A673 (cell line): ENCODE results near the gene C4orf54. TPM values are rescaled to one million over a fixed set of nuclear protein-coding genes. Genes with fewer than 3 reads are reported as not detected.

ENCODE experiments used
- BruUV-seq: library from RNA; stranded (reverse); fragments of 400-500 nt; replicated peaks from 2 replicates; lab custom pipeline; 2021; lab: Mats Ljungman, UMichigan
- CTCF ChIA-PET: fragments of 300-600 bp; sonication (Branson Sonifier 250); formaldehyde crosslinking; loops from one replicate; lab custom pipeline; 2022; ENCODE audit warnings: antibody characterized with exemption; lab: Charles Lee
- POLR2A ChIA-PET: fragments of 300-600 bp; sonication (Branson Sonifier 250); formaldehyde crosslinking; loops from one replicate; lab custom pipeline; 2022; ENCODE audit warnings: antibody characterized with exemption; ENCODE audit not compliant: low non-redundant PET; lab: Charles Lee
- DNase-seq: peaks from one replicate; pipeline ENCODE4 v3.0.0-alpha.2; 2015; ENCODE audit warnings: low spot score
- H3K27ac ChIP-seq: fragments of 200-600 bp; sonication (generic); 2 replicates; pipeline ENCODE4 v1.5.1; 2016; ENCODE audit warnings: mixed run types, low read depth, mild to moderate bottlenecking, mixed read lengths, antibody characterized with exemption, low read length; ENCODE audit not compliant: poor library complexity, severe bottlenecking
- H3K27me3 ChIP-seq: fragments of 200-600 bp; sonication (generic); replicated peaks from 2 replicates; pipeline ENCODE4 v1.6.1; 2017; ENCODE audit warnings: mixed run types, low read depth, mild to moderate bottlenecking, mixed read lengths, antibody characterized with exemption, low read length; ENCODE audit not compliant: insufficient read depth, poor library complexity
- H3K36me3 ChIP-seq: fragments of 200-600 bp; sonication (generic); 2 replicates; pipeline ENCODE4 v1.6.1; 2016; ENCODE audit warnings: mixed run types, mild to moderate bottlenecking, mixed read lengths, antibody characterized with exemption, low read length; ENCODE audit not compliant: insufficient read depth, poor library complexity, severe bottlenecking
- H3K4me1 ChIP-seq: fragments of 200-600 bp; sonication (generic); 2 replicates; pipeline ENCODE4 v1.6.1; 2017; ENCODE audit warnings: mixed run types, mild to moderate bottlenecking, mixed read lengths, antibody characterized with exemption, low read length; ENCODE audit not compliant: insufficient read depth, poor library complexity, severe bottlenecking
- H3K4me3 ChIP-seq: fragments of 200-600 bp; sonication (generic); 2 replicates; pipeline ENCODE4 v1.5.1; 2016; ENCODE audit warnings: low read depth, mixed run types, mild to moderate bottlenecking, mixed read lengths, low read length; ENCODE audit not compliant: poor library complexity, severe bottlenecking
- H3K9me3 ChIP-seq: fragments of 200-600 bp; sonication (generic); 2 replicates; pipeline ENCODE4 v1.6.1; 2016; ENCODE audit warnings: mixed run types, low read depth, mild to moderate bottlenecking, mixed read lengths, antibody characterized with exemption, low read length; ENCODE audit not compliant: poor library complexity, severe bottlenecking
- EZH2 ChIP-seq: fragments of 200-600 bp; sonication (generic); IDR thresholded peaks from 2 replicates; pipeline ENCODE4 v1.6.1; 2017; ENCODE audit warnings: borderline replicate concordance, low read depth, mild to moderate bottlenecking, mixed read lengths, antibody characterized with exemption, low read length; ENCODE audit not compliant: poor library complexity, severe bottlenecking
- intact Hi-C: fragments of 100-400 bp; cut with micrococcal nuclease; formaldehyde crosslinking; loops from one replicate; pipeline ENCODE4 v1.10.0; 2022; ENCODE audit not compliant: unreplicated experiment
- total RNA-seq: library from RNA; stranded (reverse); gene quantifications from 2 replicates; pipeline ENCODE4 v1.2.3, GENCODE V29; 2021
- TF ChIP-seq, protein P1 (sequence below): fragments of 300-800, 200-600 bp; sonication (generic); conservative IDR thresholded peaks from 2 replicates; pipeline ENCODE4 v1.5.1; 2017; ENCODE audit warnings: low read depth, mild to moderate bottlenecking, antibody characterized with exemption, low read length, moderate library complexity, mixed read lengths

The C4orf54 gene
- total RNA-seq, 1 experiment from 2014 or later = not detected

DNA sequence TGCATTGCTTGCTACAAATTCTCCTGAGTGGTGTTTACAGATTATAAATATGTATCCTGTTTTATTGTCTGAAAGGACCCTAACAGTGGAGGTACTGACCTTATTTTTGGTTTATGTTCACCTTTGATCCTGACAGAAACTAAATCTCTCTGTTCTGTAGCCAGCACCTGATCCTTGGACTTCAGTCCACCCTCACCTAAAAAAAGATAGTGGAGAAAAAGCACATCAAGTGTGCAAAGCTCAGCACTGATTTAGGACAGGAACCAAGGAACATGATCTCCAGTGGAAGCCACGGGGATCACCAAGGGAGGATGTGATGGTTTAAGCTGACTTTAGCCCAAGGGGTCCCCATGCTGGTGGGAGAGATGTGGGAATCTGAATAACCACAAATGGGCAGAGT is 22.3 kb upstream of the C4orf54 start:
- no peak overlapping the region for H3K27ac ChIP-seq
- DNase-seq = no peak
- intact Hi-C loops = no loop called here
- H3K9me3 ChIP-seq = no peaks in the 10 kb centered on the region
- no peak overlapping the region for H3K4me3 ChIP-seq
- no peaks in the 10 kb centered on the region for H3K36me3 ChIP-seq
- CTCF ChIA-PET = no interaction called here
- BruUV-seq = no TSS peak
- H3K4me1 ChIP-seq = no peaks in the 10 kb centered on the region
- POLR2A ChIA-PET = no interaction called here
- H3K27me3 ChIP-seq = peaks cover 24% of the 10 kb centered on the region
- TF ChIP-seq EZH2 = no peak
- TF ChIP-seq, protein P1, sequence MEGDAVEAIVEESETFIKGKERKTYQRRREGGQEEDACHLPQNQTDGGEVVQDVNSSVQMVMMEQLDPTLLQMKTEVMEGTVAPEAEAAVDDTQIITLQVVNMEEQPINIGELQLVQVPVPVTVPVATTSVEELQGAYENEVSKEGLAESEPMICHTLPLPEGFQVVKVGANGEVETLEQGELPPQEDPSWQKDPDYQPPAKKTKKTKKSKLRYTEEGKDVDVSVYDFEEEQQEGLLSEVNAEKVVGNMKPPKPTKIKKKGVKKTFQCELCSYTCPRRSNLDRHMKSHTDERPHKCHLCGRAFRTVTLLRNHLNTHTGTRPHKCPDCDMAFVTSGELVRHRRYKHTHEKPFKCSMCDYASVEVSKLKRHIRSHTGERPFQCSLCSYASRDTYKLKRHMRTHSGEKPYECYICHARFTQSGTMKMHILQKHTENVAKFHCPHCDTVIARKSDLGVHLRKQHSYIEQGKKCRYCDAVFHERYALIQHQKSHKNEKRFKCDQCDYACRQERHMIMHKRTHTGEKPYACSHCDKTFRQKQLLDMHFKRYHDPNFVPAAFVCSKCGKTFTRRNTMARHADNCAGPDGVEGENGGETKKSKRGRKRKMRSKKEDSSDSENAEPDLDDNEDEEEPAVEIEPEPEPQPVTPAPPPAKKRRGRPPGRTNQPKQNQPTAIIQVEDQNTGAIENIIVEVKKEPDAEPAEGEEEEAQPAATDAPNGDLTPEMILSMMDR = no peak

DNA sequence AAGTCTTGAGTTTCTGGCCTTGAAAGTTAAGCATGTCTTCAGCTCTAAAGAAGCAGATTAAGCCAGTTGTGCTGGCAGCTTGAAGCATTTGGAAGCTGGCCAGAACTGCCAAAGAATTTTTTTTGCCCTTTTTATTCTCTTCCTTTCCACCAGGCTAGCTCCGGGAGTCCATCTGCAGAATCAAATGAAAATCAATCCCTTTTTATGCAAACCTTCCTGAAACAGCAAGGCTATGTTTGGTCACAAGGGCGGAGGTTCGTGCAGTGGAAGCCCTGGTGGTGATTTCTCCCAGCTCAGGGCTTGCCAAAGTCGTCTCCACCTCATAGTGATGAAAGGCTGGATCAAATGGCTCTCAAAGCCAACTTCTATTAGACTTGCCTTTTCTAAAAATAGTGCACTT is 21.6 kb upstream of the C4orf54 start:
- ChIA-PET POLR2A (no interaction called here), CTCF (no interaction called here)
- peaks cover 24% of the 10 kb centered on the region for H3K27me3 ChIP-seq
- intact Hi-C loops = no loop called here
- TF ChIP-seq EZH2 = no peak
- TF ChIP-seq, protein P1 = no peak
- DNase-seq = peak; percentile 60
- H3K36me3 ChIP-seq = no peaks in the 10 kb centered on the region
- no peak overlapping the region for H3K27ac ChIP-seq
- H3K4me3 ChIP-seq = no peak overlapping the region
- H3K9me3 ChIP-seq = no peaks in the 10 kb centered on the region
- BruUV-seq = no TSS peak
- H3K4me1 ChIP-seq = no peaks in the 10 kb centered on the region

GRCh38 chr4:99677161-99677560 is 19.5 kb upstream of the C4orf54 start:
- CTCF ChIA-PET = no interaction called here
- no TSS peak for BruUV-seq
- Histone ChIP-seq H3K27ac (no peak overlapping the region), H3K4me1 (no peaks in the 10 kb centered on the region), H3K4me3 (no peak overlapping the region), H3K36me3 (no peaks in the 10 kb centered on the region), H3K9me3 (no peaks in the 10 kb centered on the region), H3K27me3 (peaks cover 18% of the 10 kb centered on the region)
- DNase-seq = no peak
- TF ChIP-seq, protein P1 = no peak
- TF ChIP-seq EZH2 = no peak
- intact Hi-C loops = no loop called here
- POLR2A ChIA-PET = interaction anchor here (0.6 kb wide), 1 partner anchor 93 kb away, joined by 3 read pairs; no protein-coding TSS in a partner anchor
